Fibroblast of lung (primary cell): Measurements from ENCODE around the gene ELFN1.

Experiments used
- CTCF ChIP-seq, 2 donors: IDR thresholded peaks in 1 of 2; conservative IDR thresholded peaks in 1 of 2; 1 replicate in 1 of 2; 2 replicates in 1 of 2; pipeline ENCODE4 v1.5.1; 2011 to 2012; ENCODE audit warnings: low read length in 2 of 2, control low read depth in 1 of 2, inconsistent platforms in 1 of 2, low read depth in 1 of 2, mild to moderate bottlenecking in 1 of 2
- EZH2 ChIP-seq: IDR thresholded peaks from 2 replicates; pipeline ENCODE4 v1.5.1; 2012; ENCODE audit warnings: low read length, control low read depth, mild to moderate bottlenecking; ENCODE audit errors: missing control alignments

GRCh38 chr7:1729183-1729582, 59.1 kb downstream of the ELFN1 start:
- TF ChIP-seq CTCF (conservative IDR thresholded peaks at IDR 0.05 in 1 of 2, IDR thresholded peaks at IDR 0.05 in 1 of 2; ENCODE audit: low read depth in 1 of 2, low read length in 2 of 2) (no peak), EZH2 (no peak)
